H1 (cell line): ENCODE data around the gene TACR3. TPM values are rescaled to one million over a fixed set of nuclear protein-coding genes. Genes with fewer than 3 reads are reported as not detected.

Experiments used
- CTCF ChIA-PET: fragments of 300-600 bp; sonication (Branson Sonifier 250); formaldehyde crosslinking; loops from one replicate; lab custom pipeline; 2021; ENCODE audit not compliant: partially characterized antibody; lab: Charles Lee
- POLR2A ChIA-PET: fragments of 300-600 bp; sonication (Branson Sonifier 250); formaldehyde crosslinking; loops from one replicate; lab custom pipeline; 2021; ENCODE audit warnings: inconsistent platforms; ENCODE audit not compliant: partially characterized antibody; lab: Charles Lee
- DNase-seq, 2 experiments: peaks; one replicate each; pipeline versions ENCODE4 v3.0.0 to v3.0.0-alpha.2; 2010 to 2022; ENCODE audit warnings: low spot score in 2 of 2, low read depth in 1 of 2, mixed read lengths in 1 of 2
- FAIRE-seq: peaks from 2 replicates; lab custom pipeline; 2011; peaks lifted over from hg19 to GRCh38; lab: Jason Lieb, UNC
- H2AFZ ChIP-seq: 2 replicates; pipeline ENCODE4 v1.8.1; 2012; ENCODE audit warnings: low read length, inconsistent platforms
- H2AK5ac ChIP-seq: 2 replicates; pipeline ENCODE4 v1.6.1; 2013; ENCODE audit warnings: low read depth, low read length
- H2BK120ac ChIP-seq: replicated peaks from 2 replicates; pipeline ENCODE3; 2013; ENCODE audit warnings: low read depth, low read length, inconsistent platforms
- H2BK12ac ChIP-seq: 2 replicates; pipeline ENCODE4 v1.6.1; 2013; ENCODE audit warnings: low read depth, low read length
- H2BK15ac ChIP-seq: 2 replicates; pipeline ENCODE4 v1.6.1; 2013; ENCODE audit warnings: low read length
- H2BK20ac ChIP-seq: 2 replicates; pipeline ENCODE4 v1.6.1; 2013; ENCODE audit warnings: low read length
- H2BK5ac ChIP-seq: 2 replicates; pipeline ENCODE4 v1.6.1; 2013; ENCODE audit warnings: low read depth, low read length
- H3K14ac ChIP-seq: 2 replicates; pipeline ENCODE4 v1.6.1; 2013; ENCODE audit warnings: inconsistent platforms; ENCODE audit not compliant: insufficient read length
- H3K18ac ChIP-seq: 2 replicates; pipeline ENCODE4 v1.6.1; 2013; ENCODE audit warnings: low read length; ENCODE audit errors: extremely low read depth
- H3K23ac ChIP-seq: 2 replicates; pipeline ENCODE4 v1.6.1; 2013; ENCODE audit warnings: inconsistent platforms; ENCODE audit not compliant: insufficient read length
- H3K23me2 ChIP-seq: 2 replicates; pipeline ENCODE4 v1.6.1; 2013; ENCODE audit warnings: low read depth, low read length
- H3K27ac ChIP-seq: 2 replicates; pipeline ENCODE4 v1.6.1; 2011; ENCODE audit warnings: low read depth, low read length, inconsistent platforms
- H3K27me3 ChIP-seq, 4 experiments: replicated peaks in 1 of 4; 1 replicate in 1 of 4; 2 replicates in 3 of 4; pipeline versions ENCODE4 v1.6.1 to v1.8.1; 2011 to 2013; ENCODE audit warnings: low read length in 3 of 4, mild to moderate bottlenecking in 3 of 4, inconsistent platforms in 2 of 4, mixed read lengths in 2 of 4, moderate library complexity in 1 of 4; ENCODE audit not compliant: control insufficient read depth in 3 of 4, insufficient read depth in 3 of 4; ENCODE audit errors: extremely low read depth in 1 of 4
- H3K36me3 ChIP-seq, 4 experiments: 2 replicates each; pipeline versions ENCODE4 v1.6.1 to v1.8.1; 2011 to 2013; ENCODE audit warnings: mild to moderate bottlenecking in 4 of 4, low read length in 3 of 4, moderate library complexity in 2 of 4, control low read depth in 1 of 4, inconsistent platforms in 1 of 4; ENCODE audit not compliant: insufficient read depth in 4 of 4, control insufficient read depth in 2 of 4
- H3K4ac ChIP-seq: replicated peaks from 2 replicates; pipeline ENCODE3; 2013; ENCODE audit warnings: low read length, low read depth, mixed read lengths, inconsistent platforms; ENCODE audit not compliant: insufficient read length
- H3K4me1 ChIP-seq, 4 experiments: replicated peaks in 1 of 4; 1 replicate in 1 of 4; 2 replicates in 3 of 4; pipeline versions ENCODE4 v1.6.1 to v1.8.1; 2011 to 2013; ENCODE audit warnings: low read length in 3 of 4, inconsistent platforms in 2 of 4, mixed read lengths in 1 of 4; ENCODE audit not compliant: insufficient read depth in 4 of 4, control insufficient read depth in 3 of 4
- H3K4me2 ChIP-seq, 2 experiments: 2 replicates each; pipeline versions ENCODE4 v1.6.1 to v1.8.1; 2011 to 2013; ENCODE audit warnings: low read depth in 2 of 2, low read length in 2 of 2, control low read depth in 1 of 2, inconsistent platforms in 1 of 2, mild to moderate bottlenecking in 1 of 2; ENCODE audit not compliant: insufficient read depth in 1 of 2
- H3K4me3 ChIP-seq, 4 experiments: fragments of 200-600, 300-600 bp in 1 of 4; sonication (generic), shearing (Covaris generic), sonication (Bioruptor Twin) in 1 of 4; 2 replicates each; pipeline versions ENCODE4 v1.5.1 to v1.8.1; 2011 to 2016; ENCODE audit warnings: low read length in 4 of 4, low read depth in 3 of 4, control low read depth in 2 of 4, inconsistent platforms in 2 of 4, mild to moderate bottlenecking in 2 of 4, mixed read lengths in 1 of 4, moderate library complexity in 1 of 4; ENCODE audit not compliant: insufficient read depth in 2 of 4; ENCODE audit errors: extremely low read depth in 1 of 4
- H3K56ac ChIP-seq: replicated peaks from 2 replicates; pipeline ENCODE3; 2013; ENCODE audit warnings: low read depth, mild to moderate bottlenecking, mixed read lengths, low read length, inconsistent platforms; ENCODE audit not compliant: insufficient read length
- H3K79me1 ChIP-seq: 2 replicates; pipeline ENCODE4 v1.6.1; 2013; ENCODE audit warnings: low read depth, low read length, control low read depth
- H3K79me2 ChIP-seq, 2 experiments: 2 replicates each; pipeline versions ENCODE4 v1.6.1 to v1.8.1; 2012 to 2013; ENCODE audit warnings: low read length in 2 of 2, mild to moderate bottlenecking in 2 of 2, inconsistent platforms in 1 of 2; ENCODE audit not compliant: insufficient read depth in 2 of 2, control insufficient read depth in 1 of 2
- H3K9ac ChIP-seq, 4 experiments: replicated peaks in 1 of 4; 1 replicate in 1 of 4; 2 replicates in 3 of 4; pipeline versions ENCODE4 v1.6.1 to v1.8.1; 2011 to 2013; ENCODE audit warnings: low read depth in 3 of 4, low read length in 3 of 4, control low read depth in 2 of 4, mild to moderate bottlenecking in 2 of 4, moderate library complexity in 2 of 4, inconsistent platforms in 1 of 4; ENCODE audit errors: extremely low read depth in 1 of 4
- H3K9me3 ChIP-seq, 2 experiments: 2 replicates each; pipeline versions ENCODE4 v1.6.1 to v1.8.1; 2012 to 2013; ENCODE audit warnings: mild to moderate bottlenecking in 2 of 2, moderate library complexity in 2 of 2, control low read depth in 1 of 2, inconsistent platforms in 1 of 2, low read depth in 1 of 2, low read length in 1 of 2, mixed read lengths in 1 of 2; ENCODE audit not compliant: insufficient read depth in 2 of 2
- H4K20me1 ChIP-seq, 2 experiments: replicated peaks in 1 of 2; 2 replicates each; pipeline versions ENCODE3 to v1.8.1; 2011 to 2013; ENCODE audit warnings: inconsistent platforms in 2 of 2, low read length in 2 of 2, mild to moderate bottlenecking in 1 of 2; ENCODE audit not compliant: insufficient read depth in 2 of 2, control insufficient read depth in 1 of 2
- H4K5ac ChIP-seq: 2 replicates; pipeline ENCODE4 v1.6.1; 2013; ENCODE audit warnings: low read length, low read depth, mixed read lengths, inconsistent platforms; ENCODE audit not compliant: insufficient read length
- H4K8ac ChIP-seq: 2 replicates; pipeline ENCODE4 v1.8.0; 2013; ENCODE audit warnings: mild to moderate bottlenecking, moderate library complexity, low read length, inconsistent platforms; ENCODE audit not compliant: insufficient read depth; ENCODE audit errors: extremely low read depth
- H4K91ac ChIP-seq: replicated peaks from 2 replicates; pipeline ENCODE3; 2013; ENCODE audit warnings: low read length, mixed read lengths, inconsistent platforms; ENCODE audit not compliant: insufficient read length
- ATF3 ChIP-seq: IDR thresholded peaks from 2 replicates; pipeline ENCODE4 v1.6.1; 2011; ENCODE audit warnings: low read depth, mild to moderate bottlenecking, low read length; ENCODE audit not compliant: insufficient read depth
- BCL11A ChIP-seq, 2 experiments: IDR thresholded peaks; one replicate each; pipeline ENCODE4 v1.6.1; 2011; ENCODE audit warnings: low read depth in 2 of 2, low read length in 2 of 2, mild to moderate bottlenecking in 2 of 2
- BRCA1 ChIP-seq: IDR thresholded peaks from 2 replicates; pipeline ENCODE4 v1.6.1; 2012; ENCODE audit warnings: low read depth, low read length, improper control_type of control experiment
- CBX8 ChIP-seq: fragments of 300-800, 300-1000 bp; sonication (generic); IDR thresholded peaks from 2 replicates; pipeline ENCODE4 v1.7.1; 2016; ENCODE audit warnings: low read depth, low read length, borderline replicate concordance
- CTBP2 ChIP-seq: IDR thresholded peaks from 2 replicates; pipeline ENCODE4 v1.7.0; 2011; ENCODE audit warnings: borderline replicate concordance, mild to moderate bottlenecking, moderate library complexity, mixed read lengths, low read length; ENCODE audit not compliant: insufficient read depth, insufficient read length
- FOSL1 ChIP-seq: IDR thresholded peaks from 2 replicates; pipeline ENCODE4 v1.6.1; 2011; ENCODE audit warnings: mild to moderate bottlenecking, low read depth, low read length, moderate library complexity; ENCODE audit not compliant: insufficient read depth
- GABPA ChIP-seq: IDR thresholded peaks from 2 replicates; pipeline ENCODE4 v1.6.1; 2011; ENCODE audit warnings: mild to moderate bottlenecking, low read length, moderate library complexity, borderline replicate concordance; ENCODE audit not compliant: insufficient read depth
- JUN ChIP-seq: IDR thresholded peaks from 2 replicates; pipeline ENCODE4 v1.6.1; 2011; ENCODE audit warnings: low read depth, mild to moderate bottlenecking, improper control_type of control experiment, low read length
- JUND ChIP-seq: IDR thresholded peaks from 2 replicates; pipeline ENCODE4 v1.6.1; 2011; ENCODE audit warnings: mild to moderate bottlenecking, improper control_type of control experiment, low read length
- KDM1A ChIP-seq: fragments of 200-600, 300-600 bp; sonication (generic); IDR thresholded peaks from 2 replicates; pipeline ENCODE4 v1.7.1; 2016; ENCODE audit warnings: mild to moderate bottlenecking, low read length, borderline replicate concordance
- KDM4A ChIP-seq: IDR thresholded peaks from one replicate; pipeline ENCODE4 v1.7.1; 2012; ENCODE audit warnings: low read depth, mild to moderate bottlenecking, moderate library complexity, low read length, inconsistent platforms; ENCODE audit not compliant: severe bottlenecking
- KDM5A ChIP-seq: fragments of 200-600 bp; IDR thresholded peaks from 2 replicates; pipeline ENCODE4 v1.7.1; 2012; ENCODE audit warnings: mild to moderate bottlenecking, low read length, inconsistent platforms, mixed read lengths
- PHF8 ChIP-seq: fragments of 200-600 bp; sonication (generic); conservative IDR thresholded peaks from 2 replicates; pipeline ENCODE4 v1.7.1; 2012; ENCODE audit warnings: low read depth, mild to moderate bottlenecking, inconsistent platforms, low read length, moderate library complexity
- SIX5 ChIP-seq: IDR thresholded peaks from 2 replicates; pipeline ENCODE4 v1.6.1; 2011; ENCODE audit warnings: mild to moderate bottlenecking, low read depth, low read length
- SP1 ChIP-seq: IDR thresholded peaks from 2 replicates; pipeline ENCODE4 v1.6.1; 2011; ENCODE audit warnings: low read depth, low read length
- TAF1 ChIP-seq: IDR thresholded peaks from 2 replicates; pipeline ENCODE4 v1.6.1; 2011; ENCODE audit warnings: mild to moderate bottlenecking, low read depth, low read length
- polyA plus RNA-seq, 7 experiments: library from polyadenylated mRNA; depleted of rRNA in 3 of 7; stranded (reverse) in 5 of 7; unstranded in 2 of 7; fragments of >200 nt in 5 of 7; fragments of 200-250 nt in 2 of 7; gene quantifications; 1 replicate in 5 of 7; 2 replicates in 1 of 7; 4 replicates in 1 of 7; pipeline versions ENCODE4 v1.2.1 to v1.2.3, GENCODE V29; 2011 to 2013; ENCODE audit warnings: missing spikeins in 2 of 7, mixed read lengths in 2 of 7
- total RNA-seq: library from RNA; stranded (reverse); fragmentation: NEBNext Ultra II Directional; extraction: Animal tissue kit (Norgen Biotek cat#: 25700); gene quantifications from 2 replicates; pipeline ENCODE4 v1.2.1, GENCODE V29; 2021

The TACR3 gene
- total and polyA plus RNA-seq, 2 of the 8 experiments (the other 6 are each of a cell fraction or from before 2014, with no cell fraction given), result 0.30 to 2.3 TPM

GRCh38 chr4:103756741-103757140, 37.0 kb upstream of the TACR3 start:
- no peaks in the 10 kb centered on the region for H3K4me1 ChIP-seq
- no peak overlapping the region for H3K23ac ChIP-seq
- no peak overlapping the region for H3K56ac ChIP-seq
- H3K27ac ChIP-seq, result no peak overlapping the region
- H4K8ac ChIP-seq, result no peak overlapping the region
- DNase-seq, result no peak
- H3K36me3 ChIP-seq, result no peaks in the 10 kb centered on the region
- no peak overlapping the region for H4K5ac ChIP-seq
- no peak for FAIRE-seq
- no peaks in the 10 kb centered on the region for H3K79me1 ChIP-seq
- H2BK15ac ChIP-seq, result no peak overlapping the region
- H3K23me2 ChIP-seq, result no peaks in the 10 kb centered on the region
- no peak overlapping the region for H3K4me3 ChIP-seq
- H4K20me1 ChIP-seq, result no peaks in the 10 kb centered on the region
- ChIA-PET CTCF (interaction anchor here (0.6 kb wide), 1 partner anchor 50 kb away, joined by 3 read pairs; no protein-coding TSS in a partner anchor), POLR2A (no interaction called here)
- H3K27me3 ChIP-seq, result no peaks in the 10 kb centered on the region
- H4K91ac ChIP-seq, result no peak overlapping the region
- no peak overlapping the region for H2BK20ac ChIP-seq
- H3K4ac ChIP-seq, result no peak overlapping the region
- no peak overlapping the region for H3K9ac ChIP-seq
- no peak overlapping the region for H3K18ac ChIP-seq
- H3K4me2 ChIP-seq, result no peak overlapping the region
- H2BK5ac ChIP-seq, result no peak overlapping the region
- no peak overlapping the region for H2BK12ac ChIP-seq
- H3K14ac ChIP-seq, result no peak overlapping the region
- no peak overlapping the region for H2AK5ac ChIP-seq
- no peaks in the 10 kb centered on the region for H3K79me2 ChIP-seq
- no peak overlapping the region for H2AFZ ChIP-seq
- H2BK120ac ChIP-seq, result no peak overlapping the region
- peaks cover 0 to 3% of the 10 kb centered on the region in 2 experiments; a peak in 2 of 4 replicates for H3K9me3 ChIP-seq
- TF ChIP-seq FOSL1 (no peak), GABPA (no peak), KDM5A (no peak), SP1 (no peak), ATF3 (no peak), BRCA1 (no peak), TAF1 (no peak), JUND (no peak), PHF8 (no peak), CBX8 (no peak), KDM4A (no peak), SIX5 (no peak), KDM1A (no peak), JUN (no peak), CTBP2 (no peak), BCL11A (IDR thresholded peaks at IDR 0.05; ENCODE audit: low read depth in 2 of 2, low read length in 2 of 2) (no peak)
